Uterus (tissue), 2 donors: ENCODE data around the gene MOBP.

Source experiments
- POLR2A ChIP-seq, 2 donors: fragments of 450-650 bp; IDR thresholded peaks; one replicate each; pipeline ENCODE4 v1.6.1; 2016; ENCODE audit warnings: antibody characterized with exemption in 2 of 2, mild to moderate bottlenecking in 1 of 2, moderate library complexity in 1 of 2
- TF ChIP-seq, protein P1 (sequence below), 4 experiments: fragments of 200-600 bp in 2 of 4; fragments of 450-650 bp in 2 of 4; sonication (generic) in 2 of 4; IDR thresholded peaks; one replicate each; pipeline ENCODE4 v1.5.1; 2016 to 2019; ENCODE audit warnings: antibody characterized with exemption in 4 of 4, mild to moderate bottlenecking in 2 of 4, moderate library complexity in 1 of 4

DNA sequence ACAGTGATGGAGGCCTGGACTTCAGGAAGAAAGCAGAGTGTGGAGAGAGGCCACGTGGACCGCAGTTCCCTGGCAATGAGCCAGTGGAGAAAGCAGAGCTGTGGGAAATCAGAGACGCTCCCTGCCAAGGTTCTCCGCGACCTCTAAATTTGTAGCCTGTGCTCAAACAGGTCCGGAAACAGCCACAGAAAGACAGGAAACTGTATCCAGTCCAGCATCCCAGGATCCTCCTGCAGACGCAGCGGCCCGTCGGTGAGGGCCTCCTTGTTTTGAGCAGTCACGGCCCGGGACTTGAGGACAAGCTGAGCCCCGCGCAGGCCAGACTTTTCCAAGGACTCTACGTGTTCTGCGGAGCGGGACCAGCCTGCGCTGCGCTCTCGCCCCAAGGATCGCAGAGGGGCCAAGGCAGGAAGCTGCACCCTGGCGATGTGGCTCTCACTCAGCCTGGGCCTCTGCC is 38.7 kb upstream of the MOBP start:
- no peak for TF ChIP-seq POLR2A (IDR thresholded peaks at IDR 0.05)
- TF ChIP-seq, protein P1, sequence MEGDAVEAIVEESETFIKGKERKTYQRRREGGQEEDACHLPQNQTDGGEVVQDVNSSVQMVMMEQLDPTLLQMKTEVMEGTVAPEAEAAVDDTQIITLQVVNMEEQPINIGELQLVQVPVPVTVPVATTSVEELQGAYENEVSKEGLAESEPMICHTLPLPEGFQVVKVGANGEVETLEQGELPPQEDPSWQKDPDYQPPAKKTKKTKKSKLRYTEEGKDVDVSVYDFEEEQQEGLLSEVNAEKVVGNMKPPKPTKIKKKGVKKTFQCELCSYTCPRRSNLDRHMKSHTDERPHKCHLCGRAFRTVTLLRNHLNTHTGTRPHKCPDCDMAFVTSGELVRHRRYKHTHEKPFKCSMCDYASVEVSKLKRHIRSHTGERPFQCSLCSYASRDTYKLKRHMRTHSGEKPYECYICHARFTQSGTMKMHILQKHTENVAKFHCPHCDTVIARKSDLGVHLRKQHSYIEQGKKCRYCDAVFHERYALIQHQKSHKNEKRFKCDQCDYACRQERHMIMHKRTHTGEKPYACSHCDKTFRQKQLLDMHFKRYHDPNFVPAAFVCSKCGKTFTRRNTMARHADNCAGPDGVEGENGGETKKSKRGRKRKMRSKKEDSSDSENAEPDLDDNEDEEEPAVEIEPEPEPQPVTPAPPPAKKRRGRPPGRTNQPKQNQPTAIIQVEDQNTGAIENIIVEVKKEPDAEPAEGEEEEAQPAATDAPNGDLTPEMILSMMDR (IDR thresholded peaks at IDR 0.05), result no peak
